PC-9 (cell line): ENCODE data around the gene MAN1C1. TPM values are rescaled to one million over a fixed set of nuclear protein-coding genes. Genes with fewer than 3 reads are reported as not detected.
"Not testable (repeated sequence)": the region's sequence is repeated elsewhere in the genome, so short reads cannot be mapped to it uniquely, and the experiment has no call there.

Source experiments
- BruUV-seq: library from RNA; stranded (reverse); fragments of 400-500 nt; replicated peaks from 2 replicates; lab custom pipeline; 2021; lab: Mats Ljungman, UMichigan
- CTCF ChIA-PET: fragments of 300-600 bp; sonication (Branson Sonifier 250); formaldehyde crosslinking; loops from one replicate; lab custom pipeline; 2022; ENCODE audit warnings: antibody characterized with exemption; lab: Charles Lee
- POLR2A ChIA-PET: fragments of 300-600 bp; sonication (Branson Sonifier 250); formaldehyde crosslinking; loops from one replicate; lab custom pipeline; 2022; ENCODE audit warnings: antibody characterized with exemption; ENCODE audit not compliant: unreplicated experiment; lab: Charles Lee
- DNase-seq, 2 experiments: peaks; one replicate each; pipeline versions ENCODE4 v3.0.0 to v3.0.0-alpha.2; 2015 to 2022; ENCODE audit warnings: mixed read lengths in 1 of 2
- H2AFZ ChIP-seq: fragments of 200-600 bp; sonication (generic); 2 replicates; pipeline ENCODE4 v1.8.1; 2017; ENCODE audit warnings: antibody characterized with exemption
- H3F3A ChIP-seq: fragments of 200-600 bp; sonication (generic); 2 replicates; pipeline ENCODE4 v1.8.1; 2017; ENCODE audit warnings: antibody characterized with exemption, mild to moderate bottlenecking, low read depth; ENCODE audit not compliant: insufficient read depth
- H3K27ac ChIP-seq: fragments of 200-600 bp; sonication (generic); 2 replicates; pipeline ENCODE4 v1.6.1; 2016; ENCODE audit warnings: mixed run types
- H3K27me3 ChIP-seq: fragments of 200-600 bp; sonication (generic); 2 replicates; pipeline ENCODE4 v1.6.1; 2016; ENCODE audit warnings: low read depth, mixed run types; ENCODE audit not compliant: insufficient read depth
- H3K36me3 ChIP-seq: fragments of 200-600 bp; sonication (generic); 2 replicates; pipeline ENCODE4 v1.6.1; 2016; ENCODE audit warnings: low read depth, mixed run types
- H3K4me1 ChIP-seq: fragments of 200-600 bp; sonication (generic); replicated peaks from 2 replicates; pipeline ENCODE4 v1.6.1; 2016; ENCODE audit warnings: mixed run types; ENCODE audit not compliant: insufficient read depth
- H3K4me2 ChIP-seq: fragments of 200-600 bp; sonication (generic); 2 replicates; pipeline ENCODE4 v1.6.1; 2017; ENCODE audit warnings: mixed run types
- H3K4me3 ChIP-seq: fragments of 200-600 bp; sonication (generic); 2 replicates; pipeline ENCODE4 v1.6.1; 2016; ENCODE audit warnings: mixed run types
- H3K79me2 ChIP-seq: fragments of 200-600 bp; sonication (generic); 2 replicates; pipeline ENCODE4 v1.6.1; 2017; ENCODE audit warnings: low read depth, mixed run types
- H3K9me2 ChIP-seq: fragments of 200-600 bp; sonication (generic); 2 replicates; pipeline ENCODE4 v1.8.1; 2017; ENCODE audit warnings: mild to moderate bottlenecking; ENCODE audit not compliant: insufficient read depth
- H3K9me3 ChIP-seq: fragments of 200-600 bp; sonication (generic); 2 replicates; pipeline ENCODE4 v1.8.1; 2016; ENCODE audit warnings: low read depth; ENCODE audit not compliant: insufficient read depth
- H4K20me1 ChIP-seq: fragments of 200-600 bp; sonication (generic); 2 replicates; pipeline ENCODE4 v1.8.1; 2017; ENCODE audit not compliant: insufficient read depth
- EZH2 ChIP-seq: fragments of 200-600 bp; sonication (generic); IDR thresholded peaks from 2 replicates; pipeline ENCODE4 v1.8.0; 2017; ENCODE audit warnings: antibody characterized with exemption, low read depth
- intact Hi-C: fragments of 100-400 bp; cut with micrococcal nuclease; formaldehyde crosslinking; loops from one replicate; pipeline ENCODE4 v1.10.0; 2022; ENCODE audit not compliant: unreplicated experiment
- total RNA-seq: library from RNA; stranded (reverse); gene quantifications from 2 replicates; pipeline ENCODE4 v1.2.3, GENCODE V29; 2021
- TF ChIP-seq, protein P1 (sequence below): fragments of 200-600 bp; sonication (generic); conservative IDR thresholded peaks from 2 replicates; pipeline ENCODE4 v1.6.1; 2017; ENCODE audit warnings: mixed run types, antibody characterized with exemption, mild to moderate bottlenecking, moderate library complexity

MAN1C1 gene
- total RNA-seq, 1 experiment from 2014 or later: 0.41 TPM

DNA sequence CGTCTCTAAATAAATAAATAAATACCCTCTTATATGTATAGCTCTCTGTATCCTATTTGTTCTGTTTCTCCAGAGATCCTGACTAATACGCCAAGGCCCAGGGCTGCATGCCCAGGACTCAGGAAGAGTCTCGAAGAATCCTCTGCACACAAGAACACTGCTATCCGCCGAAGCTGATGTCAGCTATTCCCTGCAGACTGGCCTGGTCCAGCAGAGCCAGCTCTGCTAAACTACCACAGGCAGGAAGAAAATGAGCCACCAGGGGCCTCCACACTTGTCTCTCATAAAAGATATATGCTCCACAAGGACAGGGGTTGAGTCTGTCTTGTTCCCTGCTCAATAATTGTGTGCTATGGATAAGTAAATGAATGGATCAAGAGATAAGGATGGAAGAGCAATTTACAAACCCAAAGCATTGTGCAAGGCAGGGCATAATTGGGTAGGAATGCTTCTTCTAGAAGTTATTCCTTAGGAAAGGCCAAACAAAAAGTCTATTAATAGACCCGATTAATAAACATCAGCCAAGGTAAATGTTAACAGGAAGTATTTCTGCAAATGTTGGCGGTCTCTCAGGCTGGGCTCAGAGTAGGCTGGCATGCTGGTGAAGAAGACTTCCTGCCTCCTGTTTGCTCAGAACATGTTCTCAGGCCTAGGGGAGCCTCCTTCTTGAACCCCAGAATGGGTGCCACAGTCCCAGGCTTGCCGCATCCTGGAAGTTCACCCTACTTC lies 26.3 kb upstream of the MAN1C1 start:
- Histone ChIP-seq H3F3A (no peaks in the 10 kb centered on the region), H3K4me1 (no peaks in the 10 kb centered on the region), H3K4me2 (no peak overlapping the region), H3K36me3 (no peaks in the 10 kb centered on the region), H3K27ac (no peak overlapping the region), H3K79me2 (no peaks in the 10 kb centered on the region), H3K9me3 (no peaks in the 10 kb centered on the region), H4K20me1 (no peaks in the 10 kb centered on the region), H3K4me3 (no peak overlapping the region), H2AFZ (no peak overlapping the region), H3K27me3 (no peaks in the 10 kb centered on the region), H3K9me2 (no peaks in the 10 kb centered on the region)
- DNase-seq: no peak
- BruUV-seq: no TSS peak
- TF ChIP-seq, protein P1, sequence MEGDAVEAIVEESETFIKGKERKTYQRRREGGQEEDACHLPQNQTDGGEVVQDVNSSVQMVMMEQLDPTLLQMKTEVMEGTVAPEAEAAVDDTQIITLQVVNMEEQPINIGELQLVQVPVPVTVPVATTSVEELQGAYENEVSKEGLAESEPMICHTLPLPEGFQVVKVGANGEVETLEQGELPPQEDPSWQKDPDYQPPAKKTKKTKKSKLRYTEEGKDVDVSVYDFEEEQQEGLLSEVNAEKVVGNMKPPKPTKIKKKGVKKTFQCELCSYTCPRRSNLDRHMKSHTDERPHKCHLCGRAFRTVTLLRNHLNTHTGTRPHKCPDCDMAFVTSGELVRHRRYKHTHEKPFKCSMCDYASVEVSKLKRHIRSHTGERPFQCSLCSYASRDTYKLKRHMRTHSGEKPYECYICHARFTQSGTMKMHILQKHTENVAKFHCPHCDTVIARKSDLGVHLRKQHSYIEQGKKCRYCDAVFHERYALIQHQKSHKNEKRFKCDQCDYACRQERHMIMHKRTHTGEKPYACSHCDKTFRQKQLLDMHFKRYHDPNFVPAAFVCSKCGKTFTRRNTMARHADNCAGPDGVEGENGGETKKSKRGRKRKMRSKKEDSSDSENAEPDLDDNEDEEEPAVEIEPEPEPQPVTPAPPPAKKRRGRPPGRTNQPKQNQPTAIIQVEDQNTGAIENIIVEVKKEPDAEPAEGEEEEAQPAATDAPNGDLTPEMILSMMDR: no peak
- no peak for TF ChIP-seq EZH2
- intact Hi-C loops: no loop called here
- ChIA-PET POLR2A (interaction anchor here (0.6 kb wide), 1 partner anchor 27 kb away, joined by 5 read pairs; no protein-coding TSS in a partner anchor), CTCF (interaction anchor here (1.1 kb wide), 1 partner anchor 8 kb away, joined by 3 read pairs; no protein-coding TSS in a partner anchor)

DNA sequence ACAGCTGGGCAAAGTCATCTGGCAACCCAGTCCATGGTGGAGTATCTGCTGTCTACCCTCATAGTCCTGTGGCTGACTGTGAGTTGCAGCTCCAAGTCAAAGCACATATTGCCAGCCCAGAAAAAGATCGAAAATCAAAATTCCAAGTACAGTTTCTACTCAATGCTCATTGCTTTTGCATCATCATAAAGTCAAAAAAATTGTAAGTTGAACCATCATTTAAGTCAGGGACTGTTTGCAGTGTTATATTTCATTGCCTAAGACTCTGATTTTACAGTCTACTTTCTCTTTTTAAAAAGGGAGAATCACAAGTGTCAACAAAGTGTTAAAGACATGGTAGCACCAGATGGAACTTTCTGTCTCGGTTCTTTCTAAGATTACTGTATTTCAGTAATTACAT lies 22.7 kb upstream of the MAN1C1 start:
- Histone ChIP-seq H3K27me3 (no peaks in the 10 kb centered on the region), H3K9me3 (no peaks in the 10 kb centered on the region), H3K36me3 (no peaks in the 10 kb centered on the region), H3F3A (no peaks in the 10 kb centered on the region), H3K4me1 (no peaks in the 10 kb centered on the region), H2AFZ (no peak overlapping the region), H3K4me3 (no peak overlapping the region), H3K9me2 (no peaks in the 10 kb centered on the region), H3K79me2 (no peaks in the 10 kb centered on the region), H3K4me2 (no peak overlapping the region), H3K27ac (no peak overlapping the region), H4K20me1 (no peaks in the 10 kb centered on the region)
- TF ChIP-seq EZH2: no peak
- POLR2A ChIA-PET: no interaction called here
- CTCF ChIA-PET: interaction anchor here (0.6 kb wide), 1 partner anchor 21 kb away, joined by 3 read pairs; no protein-coding TSS in a partner anchor
- no TSS peak for BruUV-seq
- no peak for DNase-seq
- intact Hi-C loops: no loop called here

DNA sequence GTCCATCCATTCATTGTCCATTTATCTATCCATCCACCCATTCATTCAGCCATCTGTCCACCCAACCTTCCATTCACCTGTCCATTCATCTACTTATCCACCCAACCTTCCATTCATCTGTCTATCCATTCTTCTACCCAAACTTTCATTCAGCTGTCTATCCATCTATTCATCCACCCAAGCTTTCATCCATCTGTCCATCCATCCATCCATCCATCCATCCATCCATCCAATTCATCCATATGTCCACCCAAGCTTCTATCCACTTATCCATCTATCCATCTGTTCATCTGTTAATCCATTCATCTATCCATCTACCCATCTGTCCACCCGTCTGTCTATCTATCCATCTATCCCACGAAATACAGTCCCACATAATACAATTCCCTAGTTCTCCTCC lies 21.6 kb upstream of the MAN1C1 start:
- TF ChIP-seq EZH2: no peak
- TF ChIP-seq, protein P1: no peak
- H4K20me1 ChIP-seq: no peaks in the 10 kb centered on the region
- H3K27me3 ChIP-seq: no peaks in the 10 kb centered on the region
- no peak overlapping the region for H3K4me3 ChIP-seq
- H3F3A ChIP-seq: no peaks in the 10 kb centered on the region
- no peak overlapping the region for H3K27ac ChIP-seq
- H3K36me3 ChIP-seq: no peaks in the 10 kb centered on the region
- no peak overlapping the region for H3K4me2 ChIP-seq
- H3K9me3 ChIP-seq: no peaks in the 10 kb centered on the region
- H3K79me2 ChIP-seq: no peaks in the 10 kb centered on the region
- H3K4me1 ChIP-seq: no peaks in the 10 kb centered on the region
- intact Hi-C loops: no loop called here
- no peaks in the 10 kb centered on the region for H3K9me2 ChIP-seq
- no peak for DNase-seq
- CTCF ChIA-PET: interaction anchor here (0.6 kb wide), 1 partner anchor 95 kb away, joined by 3 read pairs; no protein-coding TSS in a partner anchor
- BruUV-seq: no TSS peak
- POLR2A ChIA-PET: no interaction called here
- H2AFZ ChIP-seq: no peak overlapping the region

DNA sequence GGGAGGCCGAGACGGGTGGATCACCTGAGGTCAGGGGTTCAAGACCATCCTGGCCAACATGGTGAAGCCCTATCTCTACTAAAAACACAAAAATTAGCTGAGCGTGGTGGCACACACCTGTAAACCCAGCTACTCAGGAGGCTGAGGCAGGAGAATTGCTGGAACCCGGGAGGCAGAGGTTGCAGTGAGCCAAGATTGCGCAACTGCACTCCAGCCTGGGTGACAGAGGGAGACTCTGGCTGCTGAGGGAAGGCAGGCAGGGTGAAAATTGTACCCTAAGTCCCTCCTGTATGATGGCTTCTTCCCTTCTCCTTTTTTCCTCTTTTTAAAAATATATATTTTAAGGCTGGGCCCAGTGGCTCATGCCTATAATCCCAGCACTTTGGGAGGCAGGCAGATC lies 19.9 kb upstream of the MAN1C1 start:
- H3K4me2 ChIP-seq, H3K79me2 ChIP-seq, H3K4me1 ChIP-seq, H2AFZ ChIP-seq, H3K27ac ChIP-seq, BruUV-seq, CTCF ChIA-PET, H3K27me3 ChIP-seq, H4K20me1 ChIP-seq, H3K9me3 ChIP-seq, H3K4me3 ChIP-seq, H3F3A ChIP-seq, H3K36me3 ChIP-seq, DNase-seq, intact Hi-C loops, H3K9me2 ChIP-seq: not testable (repeated sequence)
- POLR2A ChIA-PET: interaction anchor here (0.6 kb wide), 1 partner anchor 195 kb away, joined by 3 read pairs; no protein-coding TSS in a partner anchor
